GM12878 (cell line): ENCODE measurements around the gene THBD. TPM values are rescaled to one million over a fixed set of nuclear protein-coding genes. Genes with fewer than 3 reads are reported as not detected.

Experiments
- ATAC-seq: fragments of 200-7000 bp; cut with Tn5 transposase; 3 replicates; pipeline ENCODE4 v1.9.1; 2020; ENCODE audit warnings: mild to moderate bottlenecking, moderate library complexity
- BruUV-seq: library from RNA; stranded (reverse); fragments of 400-500 nt; replicated peaks from 2 replicates; lab custom pipeline; 2021; lab: Mats Ljungman, UMichigan
- CTCF ChIA-PET: fragments of 300-600 bp; sonication (Branson Sonifier 250); formaldehyde crosslinking; extraction: SDS; loops from one replicate; lab custom pipeline; 2021; ENCODE audit warnings: inconsistent platforms; lab: Yijun Ruan, JAX
- POLR2A ChIA-PET: fragments of 350-600 bp; formaldehyde crosslinking; extraction: SDS; loops from one replicate; lab custom pipeline; 2021; ENCODE audit warnings: inconsistent platforms; lab: Charles Lee
- RAD21 ChIA-PET: fragments of 300-600 bp; sonication (Branson Sonifier 250); formaldehyde crosslinking; loops from one replicate; lab custom pipeline; 2023; ENCODE audit warnings: antibody characterized with exemption; ENCODE audit not compliant: unreplicated experiment; lab: Charles Lee
- SMC1A ChIA-PET: fragments of 300-600 bp; sonication (Branson Sonifier 250); formaldehyde crosslinking; loops from one replicate; lab custom pipeline; 2023; ENCODE audit not compliant: unreplicated experiment, uncharacterized antibody; lab: Charles Lee
- DNase-seq: peaks from one replicate; pipeline ENCODE4 v3.0.0-alpha.2; 2011; ENCODE audit warnings: low read depth, low spot score
- FAIRE-seq: peaks from 3 replicates; lab custom pipeline; 2011; peaks lifted over from hg19 to GRCh38; lab: Jason Lieb, UNC
- H2AFZ ChIP-seq: 2 replicates; pipeline ENCODE4 v1.6.0; 2011; ENCODE audit warnings: low read depth, low read length, control low read depth; ENCODE audit not compliant: control insufficient read depth
- H3K27ac ChIP-seq: 2 replicates; pipeline ENCODE4 v1.5.1; 2011; ENCODE audit warnings: control low read depth; ENCODE audit not compliant: control insufficient read depth, insufficient read depth
- H3K27me3 ChIP-seq, 2 experiments: replicated peaks in 1 of 2; 2 replicates each; pipeline versions ENCODE4 v1.6.0 to v1.6.1; 2011; ENCODE audit warnings: low read length in 1 of 2; ENCODE audit not compliant: control insufficient read depth in 2 of 2, insufficient read depth in 2 of 2
- H3K36me3 ChIP-seq, 2 experiments: 2 replicates each; pipeline ENCODE4 v1.5.1; 2011; ENCODE audit warnings: low read length in 1 of 2; ENCODE audit not compliant: control insufficient read depth in 2 of 2, insufficient read depth in 2 of 2
- H3K4me1 ChIP-seq: 2 replicates; pipeline ENCODE4 v1.6.1; 2011; ENCODE audit warnings: mild to moderate bottlenecking, low read length, moderate library complexity, mixed read lengths; ENCODE audit not compliant: control insufficient read depth, insufficient read depth
- H3K4me2 ChIP-seq: 2 replicates; pipeline ENCODE4 v1.6.0; 2011; ENCODE audit warnings: control low read depth; ENCODE audit not compliant: control insufficient read depth, insufficient read depth
- H3K4me3 ChIP-seq: fragments of 200-600 bp; sonication (generic); 2 replicates; pipeline ENCODE4 v1.5.1; 2016
- H3K79me2 ChIP-seq: 2 replicates; pipeline ENCODE4 v1.6.0; 2011; ENCODE audit warnings: low read length; ENCODE audit not compliant: control insufficient read depth, insufficient read depth
- H3K9ac ChIP-seq: 2 replicates; pipeline ENCODE4 v1.8.0; 2011; ENCODE audit warnings: low read length, control low read depth, mixed read lengths; ENCODE audit not compliant: control insufficient read depth, insufficient read depth
- H3K9me3 ChIP-seq: replicated peaks from 3 replicates; pipeline ENCODE4 v1.5.1; 2011; ENCODE audit warnings: mild to moderate bottlenecking, low read length; ENCODE audit not compliant: control insufficient read depth, insufficient read depth
- H4K20me1 ChIP-seq: 2 replicates; pipeline ENCODE4 v1.6.0; 2011; ENCODE audit not compliant: control insufficient read depth, insufficient read depth
- CEBPZ ChIP-seq: fragments of 150-350 bp; IDR thresholded peaks from 2 replicates; pipeline ENCODE4 v1.6.1; 2016; ENCODE audit warnings: low read depth, low read length
- CREB1 ChIP-seq: IDR thresholded peaks from 2 replicates; pipeline ENCODE4 v1.6.1; 2012; ENCODE audit warnings: low read depth, mild to moderate bottlenecking, inconsistent platforms
- IRF4 ChIP-seq: IDR thresholded peaks from 2 replicates; pipeline ENCODE4 v1.6.1; 2011; ENCODE audit warnings: low read depth, low read length
- MTA2 ChIP-seq: fragments of 450-650 bp; IDR thresholded peaks from 2 replicates; pipeline ENCODE4 v1.6.1; 2016; ENCODE audit warnings: low read depth, mild to moderate bottlenecking, moderate library complexity
- NFIC ChIP-seq: IDR thresholded peaks from 2 replicates; pipeline ENCODE4 v1.6.1; 2012; ENCODE audit warnings: low read depth, mild to moderate bottlenecking, inconsistent platforms, low read length, moderate library complexity
- POU2F2 ChIP-seq: IDR thresholded peaks from 3 replicates; pipeline ENCODE4 v1.6.1; 2011; ENCODE audit warnings: low read depth, mild to moderate bottlenecking, low read length, borderline replicate concordance
- RBBP5 ChIP-seq: fragments of 200-600 bp; sonication (generic); conservative IDR thresholded peaks from 2 replicates; pipeline ENCODE4 v1.6.1; 2016
- RCOR1 ChIP-seq: conservative IDR thresholded peaks from 2 replicates; pipeline ENCODE4 v1.6.1; 2012; ENCODE audit warnings: low read depth, low read length, improper control_type of control experiment
- RUNX3 ChIP-seq: IDR thresholded peaks from 2 replicates; pipeline ENCODE4 v1.6.1; 2012; ENCODE audit warnings: low read length, inconsistent platforms
- SIX5 ChIP-seq: IDR thresholded peaks from 2 replicates; pipeline ENCODE4 v1.6.1; 2011; ENCODE audit warnings: mild to moderate bottlenecking, low read depth, low read length, moderate library complexity; ENCODE audit not compliant: severe bottlenecking
- SMAD5 ChIP-seq: IDR thresholded peaks from 2 replicates; pipeline ENCODE4 v1.6.1; 2016; ENCODE audit warnings: antibody characterized with exemption, low read depth
- YBX1 ChIP-seq: fragments of 450-650 bp; IDR thresholded peaks from 2 replicates; pipeline ENCODE4 v1.6.1; 2016; ENCODE audit warnings: antibody characterized with exemption
- ZSCAN29 ChIP-seq: fragments of 450-650 bp; IDR thresholded peaks from 2 replicates; pipeline ENCODE4 v1.6.1; 2017; ENCODE audit warnings: mild to moderate bottlenecking, moderate library complexity
- WGBS: methylation state at CpG from one replicate; pipeline ENCODE4 v1.1.6; 2016; ENCODE audit warnings: low lambda C conversion rate; ENCODE audit not compliant: insufficient replicate concordance, insufficient coverage; ENCODE audit errors: missing lambda C conversion rate; 5-methylcytosine and 5-hydroxymethylcytosine counted together
- in situ Hi-C: fragments of 300-500 bp; cut with MboI; formaldehyde crosslinking; loops from 9 replicates; pipeline ENCODE4 v1.14.3; 2018; ENCODE audit warnings: mixed read lengths
- intact Hi-C: fragments of 100-400 bp; cut with micrococcal nuclease; formaldehyde crosslinking; loops from one replicate; pipeline ENCODE4 v1.14.2; 2022; ENCODE audit not compliant: unreplicated experiment
- polyA plus RNA-seq, 11 experiments: library from polyadenylated mRNA; depleted of rRNA in 4 of 11; unstranded in 6 of 11; stranded (reverse) in 5 of 11; fragments of >200 nt; fragmentation: Nextera tagmentation in 4 of 11; fragmentation: Illumina TruSeq in 1 of 11; extraction: Ambion mirVana in 4 of 11; extraction: Trizol in 1 of 11; gene quantifications; 1 replicate in 1 of 11; 2 replicates in 10 of 11; pipeline versions ENCODE4 v1.2.1 to v1.2.3, GENCODE V29; 2011 to 2016; ENCODE audit warnings: inconsistent platforms in 2 of 11, missing spikeins in 2 of 11, low read depth in 1 of 11
- total RNA-seq, 4 experiments: library from RNA; depleted of rRNA in 3 of 4; stranded (reverse); fragments of >200 nt in 3 of 4; fragmentation: Illumina TruSeq in 1 of 4; extraction: Trizol in 1 of 4; gene quantifications; 2 replicates each; pipeline versions ENCODE4 v1.2.1 to v1.2.3, GENCODE V29; 2013 to 2021
- TF ChIP-seq, protein P1 (sequence below), 3 experiments: IDR thresholded peaks in 2 of 3; conservative IDR thresholded peaks in 1 of 3; 2 replicates each; pipeline ENCODE4 v1.5.1; 2011; ENCODE audit warnings: low read depth in 3 of 3, low read length in 3 of 3, mild to moderate bottlenecking in 3 of 3, control low read depth in 2 of 3, moderate library complexity in 2 of 3, inconsistent platforms in 1 of 3, mixed read lengths in 1 of 3; ENCODE audit not compliant: control insufficient read depth in 2 of 3, insufficient read depth in 1 of 3; ENCODE audit errors: extremely low read depth in 1 of 3
- TF ChIP-seq, protein P2 (sequence below): IDR thresholded peaks from 2 replicates; pipeline ENCODE4 v1.6.1; 2011; ENCODE audit warnings: borderline replicate concordance, low read depth, mild to moderate bottlenecking, moderate library complexity, mixed read lengths, low read length; ENCODE audit not compliant: insufficient read depth; ENCODE audit errors: extremely low read length

The THBD gene
- total and polyA plus RNA-seq, 10 of the 15 experiments (the other 5 are each of a cell fraction or from before 2014, with no cell fraction given): not detected

DNA sequence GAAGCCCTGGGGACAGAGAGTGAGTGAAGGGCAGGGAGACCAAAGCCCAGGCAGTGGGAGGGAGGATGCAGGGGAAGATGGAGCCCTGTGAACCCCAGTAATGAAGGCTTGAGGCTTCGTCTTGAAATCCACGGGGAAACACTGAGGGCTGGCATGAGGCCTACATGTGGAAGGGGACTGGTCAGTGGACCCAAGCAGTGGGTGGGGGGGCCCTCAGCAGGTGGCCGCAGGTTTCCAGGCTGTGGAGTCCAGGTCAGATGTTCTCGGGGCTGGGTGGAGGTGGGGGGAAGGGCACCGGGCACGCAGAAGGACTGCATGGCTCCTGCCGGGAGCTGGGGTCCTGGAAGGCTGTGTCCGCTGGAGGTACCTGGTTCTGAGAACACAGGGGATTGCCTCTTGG is 39.4 kb upstream of the THBD start:
- no peak for DNase-seq

More for the DNA sequence above, 39.4 kb upstream of the THBD start:
- in situ Hi-C loops: no loop called here
- ChIA-PET CTCF (interaction anchor here (0.9 to 1.0 kb wide), 2 partner anchors 10 to 64 kb away, joined by 3 read pairs; no protein-coding TSS in a partner anchor), SMC1A (interaction anchor here (0.6 to 1.6 kb wide), 4 partner anchors 11 to 146 kb away, joined by 3 to 6 read pairs (median 4); no protein-coding TSS in a partner anchor), RAD21 (interaction anchor here (1.1 to 1.5 kb wide), 2 partner anchors 21 to 70 kb away, joined by 3 read pairs; no protein-coding TSS in a partner anchor), POLR2A (no interaction called here)
- H3K4me2 ChIP-seq: no peak overlapping the region
- no peaks in the 10 kb centered on the region for H4K20me1 ChIP-seq
- no peak overlapping the region for H3K27ac ChIP-seq
- intact Hi-C loops: no loop called here
- H2AFZ ChIP-seq: no peak overlapping the region
- no peaks in the 10 kb centered on the region for H3K36me3 ChIP-seq
- ATAC-seq (no peak), FAIRE-seq (no peak)
- H3K27me3 ChIP-seq: 0 out of 4 replicates have a peak, but pooled peaks cover 0 to 2% of the 10 kb centered on the region in 2 experiments
- TF ChIP-seq MTA2 (no peak), SMAD5 (no peak), CREB1 (no peak), SIX5 (no peak), IRF4 (no peak), RBBP5 (no peak), RUNX3 (no peak), POU2F2 (no peak), NFIC (no peak), ZSCAN29 (no peak), CEBPZ (no peak), YBX1 (no peak), RCOR1 (no peak)
- TF ChIP-seq, protein P1, sequence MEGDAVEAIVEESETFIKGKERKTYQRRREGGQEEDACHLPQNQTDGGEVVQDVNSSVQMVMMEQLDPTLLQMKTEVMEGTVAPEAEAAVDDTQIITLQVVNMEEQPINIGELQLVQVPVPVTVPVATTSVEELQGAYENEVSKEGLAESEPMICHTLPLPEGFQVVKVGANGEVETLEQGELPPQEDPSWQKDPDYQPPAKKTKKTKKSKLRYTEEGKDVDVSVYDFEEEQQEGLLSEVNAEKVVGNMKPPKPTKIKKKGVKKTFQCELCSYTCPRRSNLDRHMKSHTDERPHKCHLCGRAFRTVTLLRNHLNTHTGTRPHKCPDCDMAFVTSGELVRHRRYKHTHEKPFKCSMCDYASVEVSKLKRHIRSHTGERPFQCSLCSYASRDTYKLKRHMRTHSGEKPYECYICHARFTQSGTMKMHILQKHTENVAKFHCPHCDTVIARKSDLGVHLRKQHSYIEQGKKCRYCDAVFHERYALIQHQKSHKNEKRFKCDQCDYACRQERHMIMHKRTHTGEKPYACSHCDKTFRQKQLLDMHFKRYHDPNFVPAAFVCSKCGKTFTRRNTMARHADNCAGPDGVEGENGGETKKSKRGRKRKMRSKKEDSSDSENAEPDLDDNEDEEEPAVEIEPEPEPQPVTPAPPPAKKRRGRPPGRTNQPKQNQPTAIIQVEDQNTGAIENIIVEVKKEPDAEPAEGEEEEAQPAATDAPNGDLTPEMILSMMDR (IDR thresholded peaks at IDR 0.05 in 2 of 3, conservative IDR thresholded peaks at IDR 0.05 in 1 of 3; ENCODE audit: control insufficient read depth in 2 of 3, extremely low read depth in 1 of 3, insufficient read depth in 1 of 3, low read depth in 3 of 3, low read length in 3 of 3): no peak
- TF ChIP-seq, protein P2, sequence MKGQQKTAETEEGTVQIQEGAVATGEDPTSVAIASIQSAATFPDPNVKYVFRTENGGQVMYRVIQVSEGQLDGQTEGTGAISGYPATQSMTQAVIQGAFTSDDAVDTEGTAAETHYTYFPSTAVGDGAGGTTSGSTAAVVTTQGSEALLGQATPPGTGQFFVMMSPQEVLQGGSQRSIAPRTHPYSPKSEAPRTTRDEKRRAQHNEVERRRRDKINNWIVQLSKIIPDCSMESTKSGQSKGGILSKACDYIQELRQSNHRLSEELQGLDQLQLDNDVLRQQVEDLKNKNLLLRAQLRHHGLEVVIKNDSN: no peak
- H3K9ac ChIP-seq: no peak overlapping the region
- WGBS: 36% methylated on average over 8 of the region's 8 CpGs
- no TSS peak for BruUV-seq
- H3K4me3 ChIP-seq: no peak overlapping the region
- peaks cover 14% of the 10 kb centered on the region for H3K4me1 ChIP-seq
- H3K79me2 ChIP-seq: no peaks in the 10 kb centered on the region
- H3K9me3 ChIP-seq: no peaks in the 10 kb centered on the region
